GM20431 (cell line): ENCODE measurements around the gene PRR18.
"Not testable (repeated sequence)": the region's sequence is repeated elsewhere in the genome, so short reads cannot be mapped to it uniquely, and the experiment has no call there.

Source experiments
- in situ Hi-C: fragments of 300-500 bp; cut with MseI, MboI; formaldehyde crosslinking; loops from one replicate; pipeline ENCODE4 v1.15.0; 2020; ENCODE audit warnings: low sequenced_read_pairs; ENCODE audit not compliant: unreplicated experiment

PRR18 gene

DNA sequence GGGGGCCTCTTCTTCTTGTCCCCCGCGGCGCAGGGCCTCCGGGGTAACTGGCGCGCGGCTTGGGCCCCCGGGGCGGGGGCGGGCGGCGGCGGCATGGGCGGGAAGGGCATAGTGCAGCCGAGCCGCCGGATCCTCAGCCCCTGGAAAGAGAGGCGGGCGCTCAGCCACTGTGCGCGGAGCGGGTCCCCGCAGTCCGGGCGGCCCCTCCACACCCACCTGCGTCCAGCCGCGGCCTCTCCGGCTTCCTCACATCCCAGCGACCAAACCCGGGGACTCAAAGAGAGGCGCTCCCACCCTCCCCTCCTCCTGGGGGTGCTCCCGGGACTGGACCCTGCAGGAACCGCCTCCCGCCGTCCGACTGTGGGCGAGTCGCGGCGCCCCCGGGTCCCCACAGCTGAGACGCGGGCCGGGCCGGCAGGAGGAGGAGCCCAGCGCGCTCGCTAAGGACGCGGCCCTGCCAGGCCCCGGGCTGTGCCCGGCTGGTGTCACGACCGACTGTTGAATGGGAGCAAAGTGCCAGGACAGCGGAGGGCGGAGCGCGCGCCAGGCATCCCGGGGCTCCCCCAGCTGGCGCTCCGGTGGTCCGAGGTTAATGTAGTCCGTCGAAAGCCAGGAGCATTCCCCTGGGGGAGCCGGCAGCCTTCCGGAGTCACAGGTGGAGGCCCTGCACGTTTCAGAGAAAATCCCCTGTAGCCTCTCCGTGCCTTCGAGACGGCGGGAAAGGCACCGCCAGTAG, at the start of gene PRR18:
Gene PRR18, minus strand, starts transcription at position 360 of the 736 bp plus-strand sequence. Its CDS starts 250 bp downstream, at position 110.
- in situ Hi-C loops = no loop called here

DNA sequence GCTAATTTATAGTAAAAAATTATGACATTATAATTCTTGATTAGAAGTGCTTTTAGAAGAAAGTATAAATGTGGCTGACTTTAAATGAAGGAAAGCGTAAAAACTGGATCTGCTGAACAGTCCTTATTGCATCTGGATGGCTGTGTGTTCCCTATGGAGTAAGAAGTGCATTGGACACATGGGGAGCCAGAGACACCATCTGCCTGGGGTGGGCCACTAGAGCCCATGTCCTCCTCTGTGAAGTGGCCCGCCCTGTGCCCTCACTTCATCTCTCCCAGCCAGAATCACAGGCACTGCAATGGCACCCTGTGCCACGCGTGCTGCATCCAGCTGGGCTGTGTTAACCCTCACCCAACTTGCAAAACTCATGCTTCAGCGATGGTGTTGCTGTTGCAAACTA, 47.4 kb upstream of the PRR18 start:
- in situ Hi-C loops = no loop called here

GRCh38 chr6:166354965-166355364, 46.8 kb upstream of the PRR18 start:
- in situ Hi-C loops = no loop called here

DNA sequence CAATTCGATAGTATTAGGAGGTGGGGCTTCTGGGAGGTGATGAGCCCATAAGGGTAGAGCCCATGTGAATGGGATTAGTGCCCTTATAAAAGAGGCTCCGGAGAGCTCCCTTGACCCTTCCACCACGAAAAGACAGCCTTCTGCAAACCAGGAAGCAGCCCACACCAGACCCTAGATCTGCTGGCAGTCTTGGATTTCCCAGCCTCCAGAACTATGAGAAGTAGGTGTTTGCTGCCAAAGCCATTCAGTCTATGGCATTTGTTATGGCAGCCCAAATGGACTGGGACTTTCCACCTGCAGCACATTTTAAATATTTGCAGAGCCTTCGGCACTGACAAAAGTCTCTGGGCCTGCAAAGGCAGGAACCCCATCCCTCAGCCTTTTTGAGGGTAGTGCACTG, 46.0 kb upstream of the PRR18 start:
- in situ Hi-C loops = no loop called here

GRCh38 chr6:166353507-166353906, 45.3 kb upstream of the PRR18 start:
- in situ Hi-C loops = no loop called here

GRCh38 chr6:166352923-166353322, 44.7 kb upstream of the PRR18 start:
- in situ Hi-C loops = no loop called here

DNA sequence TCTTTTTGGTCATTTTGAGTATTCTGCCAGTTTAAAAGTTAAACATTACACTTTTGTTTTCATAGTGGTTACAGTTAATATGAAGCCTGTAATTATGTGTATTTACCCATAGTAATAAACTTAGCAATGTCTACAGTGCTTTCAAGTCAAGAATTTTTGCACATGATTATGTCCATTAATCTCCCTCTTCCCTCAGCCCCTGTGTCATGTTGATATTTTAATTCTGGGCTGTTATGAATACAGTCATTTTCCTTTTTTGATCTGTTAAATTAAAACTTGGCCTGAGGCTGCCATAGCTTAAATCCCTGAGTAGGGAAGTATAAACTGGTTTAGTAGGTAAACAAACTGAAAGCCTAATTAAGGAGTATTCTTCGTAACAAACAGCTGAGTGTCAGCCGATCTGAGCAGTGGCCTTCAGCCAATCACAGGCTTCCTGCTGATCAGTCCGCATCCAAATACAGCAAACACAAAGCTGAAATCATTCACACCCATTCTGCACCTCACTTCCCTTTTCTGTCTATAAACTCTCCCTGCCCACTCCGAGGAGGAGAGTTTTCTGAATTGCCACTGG, 43.6 kb upstream of the PRR18 start:
- in situ Hi-C loops = no loop called here

DNA sequence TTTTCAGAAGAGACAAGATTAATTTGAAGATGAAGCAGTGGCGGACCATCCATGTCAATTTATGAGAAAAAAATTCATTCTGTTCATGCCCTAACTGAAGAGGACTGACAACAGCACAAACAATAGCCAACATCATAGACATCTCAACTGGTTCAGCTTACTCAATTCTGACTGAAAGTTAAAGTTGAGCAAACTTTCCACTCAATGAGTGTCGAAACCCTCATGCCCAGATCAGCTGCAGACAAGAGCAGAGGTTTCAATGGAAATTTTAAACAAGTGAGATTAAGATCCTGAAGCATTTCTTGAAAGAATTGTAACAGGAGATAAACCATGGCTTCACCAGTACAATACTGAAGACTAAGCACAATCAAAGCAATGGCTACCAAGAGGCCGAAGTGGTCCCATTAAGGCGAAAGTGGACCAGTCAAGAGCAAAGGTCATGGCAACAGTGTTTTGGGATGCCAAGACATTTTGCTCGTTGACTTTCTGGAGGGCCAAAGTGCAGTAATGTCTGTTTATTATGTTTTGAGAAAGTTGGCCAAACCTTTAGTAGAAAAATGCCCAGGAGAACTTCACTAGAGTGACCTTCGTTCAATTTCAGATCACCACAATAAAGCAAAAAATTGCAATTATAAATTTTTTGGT, 40.2 kb upstream of the PRR18 start:
- in situ Hi-C loops = no loop called here

- in situ Hi-C loops = no loop called here
Measured at GRCh38 chr6:166346965-166347364, 38.8 kb upstream of the PRR18 start.

DNA sequence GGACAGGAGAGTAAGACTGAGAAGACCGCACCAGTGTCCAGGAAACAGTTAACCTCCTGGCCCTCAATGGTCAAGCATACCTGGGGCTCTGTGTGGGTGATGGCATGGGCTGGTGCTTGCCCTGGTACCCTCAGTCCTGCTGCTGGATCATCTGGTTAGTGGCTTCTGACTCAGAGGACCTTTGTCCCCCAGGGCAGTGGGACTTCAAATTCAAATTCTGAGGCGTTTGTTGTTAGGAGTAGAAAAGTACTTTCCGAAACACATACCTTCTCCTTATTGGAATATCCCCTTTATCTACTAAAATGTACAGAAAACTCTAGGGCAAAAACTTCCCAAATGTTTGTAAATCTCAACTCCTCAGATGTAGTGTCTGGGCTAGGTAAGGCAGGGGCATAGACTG, 38.3 kb upstream of the PRR18 start:
- in situ Hi-C loops = no loop called here

GRCh38 chr6:166345672-166346071, 37.5 kb upstream of the PRR18 start:
- in situ Hi-C loops = not testable (repeated sequence)

DNA sequence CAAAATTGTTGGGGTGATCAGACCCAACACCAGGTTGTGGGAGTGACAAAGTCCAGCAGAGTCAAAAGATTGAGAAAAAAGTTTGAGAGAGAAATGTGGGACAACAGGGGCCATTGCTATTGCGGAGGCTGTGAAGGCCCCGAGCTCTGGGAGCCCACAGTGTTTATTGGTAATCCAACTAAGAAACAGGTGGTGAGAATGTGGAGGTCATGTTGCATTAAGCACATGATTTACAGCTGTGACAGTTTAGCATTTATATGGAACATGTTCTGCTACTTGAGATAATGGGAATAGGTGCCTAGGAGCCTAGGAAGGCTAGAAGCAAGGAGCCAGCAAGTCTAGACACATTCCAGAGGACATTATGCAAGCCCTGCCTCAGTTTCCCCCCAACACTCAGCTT, 36.7 kb upstream of the PRR18 start:
- in situ Hi-C loops = not testable (repeated sequence)

GRCh38 chr6:166344240-166344639, 36.0 kb upstream of the PRR18 start:
- in situ Hi-C loops = no loop called here

DNA sequence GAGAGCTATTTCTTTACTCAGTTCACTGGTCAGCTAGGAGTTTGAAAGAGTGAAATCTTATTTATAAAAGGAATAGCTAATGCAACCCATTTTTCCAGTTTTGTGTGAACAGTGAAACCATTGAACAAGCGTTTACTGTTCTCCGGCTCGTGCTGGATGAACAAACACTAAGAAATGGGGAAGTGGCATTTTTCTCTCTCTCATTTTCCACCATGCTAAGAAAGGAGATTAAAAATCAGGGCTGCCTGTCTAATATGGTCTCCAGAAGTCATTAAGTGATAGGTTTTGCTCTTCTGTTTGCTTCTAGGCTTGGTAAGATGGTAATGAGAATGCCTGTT, 34.9 kb upstream of the PRR18 start:
- in situ Hi-C loops = no loop called here

- in situ Hi-C loops = no loop called here
Measured at GRCh38 chr6:166342349-166343149, 34.4 kb upstream of the PRR18 start, which contains the start of gene SFT2D1. TSS of gene SFT2D1 (minus strand) at chr6:166342545. CDS start at chr6:166342481, 64 bp downstream.

- in situ Hi-C loops = no loop called here
Measured at GRCh38 chr6:166341977-166342348, 33.8 kb upstream of the PRR18 start.

DNA sequence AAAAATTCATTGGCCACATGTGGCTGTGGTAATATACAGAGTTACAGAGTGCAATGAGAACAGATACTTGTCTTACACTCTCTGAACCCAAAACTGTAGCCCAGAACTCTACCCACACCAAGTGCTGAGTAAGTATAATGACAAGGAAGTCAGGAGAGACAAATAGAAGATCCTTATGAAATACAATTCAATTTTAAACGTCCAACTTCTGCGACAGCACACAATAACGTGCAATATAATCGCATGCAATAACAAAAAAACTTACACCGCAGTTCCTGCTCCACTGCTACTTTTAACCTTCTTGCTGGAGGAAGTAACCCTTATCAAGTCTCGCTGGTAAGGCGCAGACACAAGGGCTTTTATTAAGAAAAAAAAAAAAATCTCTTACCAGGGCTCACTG, 33.3 kb upstream of the PRR18 start:
- in situ Hi-C loops = no loop called here

DNA sequence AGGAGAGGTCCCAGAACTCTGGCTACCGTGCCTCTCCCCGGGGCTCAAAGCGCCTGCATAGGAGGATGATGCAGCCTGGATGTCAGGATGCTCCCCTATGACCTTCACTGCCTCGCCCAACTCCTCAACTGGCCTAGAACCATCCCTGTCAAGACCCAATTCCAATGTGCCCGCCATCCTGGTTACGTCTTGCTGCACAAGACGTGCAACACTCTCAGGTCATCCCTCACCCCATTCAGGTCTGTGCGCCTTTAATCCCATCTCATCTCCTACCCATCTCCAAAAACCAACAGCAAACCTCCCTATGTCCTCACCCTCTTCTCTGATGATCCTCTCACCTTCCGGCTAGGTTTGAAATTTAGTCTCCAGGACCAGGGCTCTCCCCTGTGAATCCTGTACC, 30.7 kb upstream of the PRR18 start:
- in situ Hi-C loops = no loop called here

DNA sequence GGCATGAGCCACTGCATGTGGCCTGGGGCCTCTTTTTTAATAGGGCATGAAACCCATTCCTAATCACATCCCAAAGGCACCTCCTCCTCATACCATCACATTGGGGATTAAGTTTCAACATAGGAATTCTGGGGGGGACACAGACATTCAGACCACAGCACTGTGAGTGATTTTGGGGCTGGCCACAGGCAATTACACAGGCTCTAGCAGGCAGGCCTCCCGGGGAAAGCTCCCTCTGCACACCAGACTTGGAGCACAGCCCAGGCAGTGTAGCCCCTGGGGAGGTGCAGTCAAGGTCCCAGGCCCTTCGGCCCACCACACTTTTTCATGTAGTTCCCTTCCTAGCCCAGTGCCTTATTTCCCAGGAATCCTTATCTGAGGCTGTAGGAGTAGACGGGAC, 28.7 kb upstream of the PRR18 start:
- in situ Hi-C loops = no loop called here

DNA sequence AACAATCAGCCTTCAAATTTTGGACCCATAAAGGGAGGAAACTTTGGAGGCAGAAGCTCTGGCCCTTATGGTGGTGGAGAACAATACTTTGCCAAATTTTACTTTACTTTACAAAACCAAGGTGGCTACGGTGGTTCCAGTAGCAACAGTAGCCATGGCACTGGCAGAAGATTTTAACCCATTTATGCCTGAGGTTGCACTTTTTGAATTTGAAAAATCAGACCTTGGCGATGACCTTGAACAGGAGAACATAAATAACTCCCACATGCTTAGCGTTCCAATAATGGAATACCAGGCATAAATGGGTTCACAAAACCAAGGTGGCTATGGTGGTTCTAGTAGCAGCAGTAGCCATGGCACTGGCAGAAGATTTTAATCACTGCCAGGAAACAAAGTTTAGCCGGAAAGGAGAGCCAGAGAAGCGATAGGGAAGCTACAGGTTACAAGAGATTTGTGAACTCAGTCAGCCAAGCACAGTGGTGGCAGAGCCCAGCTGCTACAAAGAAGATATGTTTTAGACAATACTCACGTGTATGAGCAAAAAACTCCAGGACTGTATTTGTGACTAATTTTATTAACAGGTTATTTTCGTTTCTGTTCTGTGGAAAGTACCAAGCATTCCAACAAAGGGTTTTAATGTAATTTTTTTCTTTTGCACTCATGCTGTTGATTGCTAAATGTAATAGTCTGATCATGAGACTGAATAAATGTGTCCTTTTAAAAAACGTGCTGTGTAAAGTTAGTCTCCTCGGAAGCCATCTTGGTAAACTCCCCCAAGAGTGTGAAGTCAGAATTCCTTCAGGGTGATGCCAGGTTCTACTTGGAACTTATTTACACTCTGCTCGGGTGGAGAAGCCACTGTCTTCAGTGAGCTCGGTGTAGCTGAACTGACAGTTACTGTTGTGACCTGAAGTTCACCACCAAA, 27.4 kb upstream of the PRR18 start:
- in situ Hi-C loops = no loop called here
